MM.1S (cell line): ENCODE data around the gene FGF3.

Experiments used
- EZH2 ChIP-seq: fragments of 300-600 bp; sonication (generic); optimal IDR thresholded peaks from 2 replicates; pipeline ENCODE3; 2017; ENCODE audit warnings: low read depth, mild to moderate bottlenecking, antibody characterized with exemption, low read length, mixed read lengths
- EZH2phosphoT487 ChIP-seq: fragments of 300-600 bp; sonication (generic); IDR thresholded peaks from 2 replicates; pipeline ENCODE4 v1.6.1; 2018; ENCODE audit warnings: antibody characterized with exemption, low read length
- TF ChIP-seq, protein P1 (sequence below): fragments of 300-600 bp; sonication (generic); IDR thresholded peaks from 2 replicates; pipeline ENCODE4 v1.5.1; 2016; ENCODE audit warnings: antibody characterized with exemption, low read length, mixed read lengths

DNA sequence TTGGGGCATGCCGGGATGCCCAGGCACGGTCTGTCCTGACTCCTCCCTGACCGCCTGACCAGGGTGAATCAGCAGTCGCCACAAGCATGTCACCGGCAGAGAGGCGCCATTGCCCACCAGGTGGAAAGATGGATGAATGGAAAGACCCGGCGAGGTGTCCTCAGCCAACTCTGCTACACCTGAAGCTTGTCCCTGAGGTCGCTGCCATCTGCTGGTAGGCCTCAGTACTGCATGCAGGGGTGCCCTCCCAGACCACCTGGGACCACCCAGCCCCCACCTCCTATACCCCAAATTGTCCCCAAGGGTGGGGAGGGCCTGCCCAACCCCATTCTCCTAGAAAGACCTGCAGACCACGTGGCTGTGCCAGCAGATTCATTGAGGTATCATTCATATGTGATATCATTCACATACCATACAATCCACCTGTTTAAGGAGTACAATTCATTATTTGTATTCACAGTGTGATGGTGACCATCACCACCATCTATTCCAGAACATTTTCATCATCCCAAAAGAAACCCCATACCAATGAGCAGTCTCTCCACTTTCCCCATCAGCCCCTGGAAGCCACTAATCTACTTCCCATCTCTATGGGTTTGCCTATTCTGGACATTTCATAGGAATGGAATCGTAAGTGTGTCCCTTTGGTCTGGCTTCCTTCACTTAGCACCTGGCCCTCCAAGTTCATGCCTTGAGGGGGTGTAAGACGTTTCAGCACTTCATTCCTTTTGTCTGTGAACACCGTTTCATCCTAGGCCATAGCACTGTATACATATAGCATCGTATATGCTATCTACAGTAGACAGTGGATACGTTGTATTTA, 17.5 kb downstream of the FGF3 start:
- TF ChIP-seq, protein P1, sequence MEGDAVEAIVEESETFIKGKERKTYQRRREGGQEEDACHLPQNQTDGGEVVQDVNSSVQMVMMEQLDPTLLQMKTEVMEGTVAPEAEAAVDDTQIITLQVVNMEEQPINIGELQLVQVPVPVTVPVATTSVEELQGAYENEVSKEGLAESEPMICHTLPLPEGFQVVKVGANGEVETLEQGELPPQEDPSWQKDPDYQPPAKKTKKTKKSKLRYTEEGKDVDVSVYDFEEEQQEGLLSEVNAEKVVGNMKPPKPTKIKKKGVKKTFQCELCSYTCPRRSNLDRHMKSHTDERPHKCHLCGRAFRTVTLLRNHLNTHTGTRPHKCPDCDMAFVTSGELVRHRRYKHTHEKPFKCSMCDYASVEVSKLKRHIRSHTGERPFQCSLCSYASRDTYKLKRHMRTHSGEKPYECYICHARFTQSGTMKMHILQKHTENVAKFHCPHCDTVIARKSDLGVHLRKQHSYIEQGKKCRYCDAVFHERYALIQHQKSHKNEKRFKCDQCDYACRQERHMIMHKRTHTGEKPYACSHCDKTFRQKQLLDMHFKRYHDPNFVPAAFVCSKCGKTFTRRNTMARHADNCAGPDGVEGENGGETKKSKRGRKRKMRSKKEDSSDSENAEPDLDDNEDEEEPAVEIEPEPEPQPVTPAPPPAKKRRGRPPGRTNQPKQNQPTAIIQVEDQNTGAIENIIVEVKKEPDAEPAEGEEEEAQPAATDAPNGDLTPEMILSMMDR, result peak; percentile 73
- TF ChIP-seq EZH2phosphoT487, result no peak
- TF ChIP-seq EZH2, result no peak
